Stimulated activated CD8-positive, alpha-beta memory T cell treated with anti-CD3 and anti-CD28 coated beads, Interleukin-12 subunit alpha, Interleukin-12 subunit beta, amount 100 ng/mL, for 24 hours (primary cell): ENCODE measurements around the gene MAP3K10.

Experiments used
- DNase-seq: peaks from one replicate; pipeline ENCODE4 v3.0.0-alpha.2; 2020; ENCODE audit errors: extremely low read depth

MAP3K10 gene

GRCh38 chr19:40174092-40174491, 17.1 kb upstream of the MAP3K10 start:
- no peak for DNase-seq

DNA sequence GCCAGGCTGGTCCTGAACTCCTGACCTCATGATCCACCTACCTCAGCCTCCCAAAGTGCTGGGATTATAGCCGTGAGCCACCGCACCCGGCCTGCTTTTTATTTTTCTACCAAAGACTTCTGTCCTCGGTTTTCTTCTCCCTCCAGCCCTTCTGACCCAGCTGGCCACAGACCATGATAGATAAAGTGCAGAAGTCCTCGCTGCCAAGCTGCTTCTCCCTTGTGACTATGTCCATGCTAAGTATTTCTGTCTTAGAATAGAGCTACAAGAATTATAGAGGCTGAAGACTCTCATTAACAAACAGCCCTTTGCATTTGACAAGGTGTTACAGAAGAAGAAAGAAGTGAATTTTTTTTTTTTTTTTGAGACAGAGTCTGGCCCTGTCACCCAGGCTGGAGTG, 15.4 kb upstream of the MAP3K10 start:
- DNase-seq = no peak

- no peak for DNase-seq
Measured at GRCh38 chr19:40177286-40178070, 13.7 kb upstream of the MAP3K10 start.

- DNase-seq = no peak
Measured at GRCh38 chr19:40178756-40179155, 12.5 kb upstream of the MAP3K10 start.

GRCh38 chr19:40184273-40184672, 7.0 kb upstream of the MAP3K10 start:
- no peak for DNase-seq

- DNase-seq = no peak
Measured at GRCh38 chr19:40191836-40192646, 815 bp downstream of the MAP3K10 start.

DNA sequence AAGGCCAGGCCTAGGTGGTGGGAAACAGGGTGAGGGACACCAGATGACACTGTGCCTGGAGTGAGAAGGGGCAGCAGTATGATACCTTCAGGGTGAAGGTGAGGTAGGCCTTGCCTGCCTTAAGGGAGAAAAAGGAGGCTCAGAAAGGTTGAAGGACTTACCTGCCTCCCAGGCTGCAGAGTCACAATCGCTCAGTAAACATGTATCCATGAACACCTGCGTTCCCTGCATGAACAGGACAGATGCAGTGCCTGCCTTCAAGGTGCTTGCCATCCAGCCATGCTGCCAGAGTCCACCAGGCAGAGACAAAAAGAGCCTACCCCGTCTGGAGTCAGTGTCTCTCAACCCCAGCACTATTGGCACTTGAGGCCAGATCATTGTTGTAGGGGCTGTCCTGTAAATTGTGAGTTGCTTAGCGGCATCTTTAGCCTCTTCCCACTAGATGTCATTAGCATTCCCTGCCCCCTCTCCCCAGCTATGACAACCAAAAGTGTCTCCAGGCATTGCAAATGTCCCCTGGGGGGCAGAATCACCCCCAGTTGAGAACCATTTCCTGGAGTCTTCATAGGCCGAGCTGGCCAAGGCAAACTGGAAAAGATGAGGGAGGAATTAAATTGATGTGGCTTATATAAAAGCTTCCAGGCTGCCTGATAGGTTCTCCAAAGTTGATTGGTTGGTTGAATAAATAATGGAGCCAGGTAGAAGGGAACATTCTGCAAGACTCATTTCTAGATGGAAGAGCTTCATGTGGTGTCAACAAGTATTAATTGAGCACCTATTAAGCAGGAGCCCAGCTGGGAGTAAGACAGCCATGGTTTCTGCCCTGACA, 1.7 kb downstream of the MAP3K10 start:
- DNase-seq = no peak

GRCh38 chr19:40193587-40193849, 2.3 kb downstream of the MAP3K10 start:
- no peak for DNase-seq

GRCh38 chr19:40198272-40198990, 7.2 kb downstream of the MAP3K10 start:
- no peak for DNase-seq

- DNase-seq = no peak
Measured at GRCh38 chr19:40200341-40201099, 9.3 kb downstream of the MAP3K10 start.

- no peak for DNase-seq
Measured at GRCh38 chr19:40204381-40204780, 13.2 kb downstream of the MAP3K10 start.

DNA sequence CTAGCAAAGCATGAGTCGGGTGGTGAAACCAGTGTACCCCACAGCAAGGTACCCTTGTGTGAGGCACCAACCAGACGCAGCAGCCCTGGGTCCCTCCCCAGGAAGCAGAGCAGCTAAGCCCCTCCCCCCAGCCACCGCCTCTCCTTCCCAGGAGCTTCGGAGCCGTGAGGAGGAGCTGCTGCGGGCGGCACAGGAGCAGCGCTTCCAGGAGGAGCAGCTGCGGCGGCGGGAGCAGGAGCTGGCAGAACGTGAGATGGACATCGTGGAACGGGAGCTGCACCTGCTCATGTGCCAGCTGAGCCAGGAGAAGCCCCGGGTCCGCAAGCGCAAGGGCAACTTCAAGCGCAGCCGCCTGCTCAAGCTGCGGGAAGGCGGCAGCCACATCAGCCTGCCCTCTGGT, 14.5 kb downstream of the MAP3K10 start:
- DNase-seq = no peak

DNA sequence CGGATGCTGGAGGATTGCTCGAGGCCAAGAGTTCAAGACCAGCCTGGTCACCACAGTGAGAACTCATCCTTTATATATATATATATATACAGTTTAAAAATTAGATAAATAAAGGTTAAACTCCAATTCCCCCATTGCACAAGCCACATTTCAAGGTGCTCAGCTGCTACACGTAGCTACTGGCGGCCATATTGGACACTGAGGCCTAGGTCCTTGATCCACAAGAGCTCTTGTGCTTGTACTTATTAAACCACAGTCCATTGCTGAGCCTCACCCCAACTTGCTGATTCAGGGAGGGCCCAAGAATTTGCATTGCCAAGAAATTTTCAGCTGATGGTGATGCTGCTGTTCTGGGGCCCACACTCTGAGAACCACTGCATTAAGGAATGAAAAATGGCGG, 17.4 kb downstream of the MAP3K10 start:
- DNase-seq = no peak

DNA sequence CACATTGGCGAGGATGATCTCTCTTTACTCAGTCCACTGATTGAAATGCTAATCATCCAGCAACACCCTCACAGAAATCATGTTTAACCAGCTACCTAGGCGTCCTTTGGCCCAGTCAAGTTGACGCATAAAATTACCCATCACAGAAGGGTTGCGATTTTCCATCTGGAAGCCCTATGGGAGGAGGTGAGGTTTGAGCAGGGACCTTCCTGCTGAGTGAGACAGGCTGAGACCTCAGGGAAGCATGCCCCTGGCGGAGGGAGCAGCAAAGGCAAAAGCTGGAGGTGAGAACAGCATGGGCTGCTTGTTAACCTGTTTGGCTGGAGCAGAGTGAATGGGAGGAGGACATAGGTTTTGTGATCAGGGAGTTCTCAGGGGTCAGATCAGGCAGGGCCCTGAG, 19.7 kb downstream of the MAP3K10 start:
- DNase-seq = no peak

DNA sequence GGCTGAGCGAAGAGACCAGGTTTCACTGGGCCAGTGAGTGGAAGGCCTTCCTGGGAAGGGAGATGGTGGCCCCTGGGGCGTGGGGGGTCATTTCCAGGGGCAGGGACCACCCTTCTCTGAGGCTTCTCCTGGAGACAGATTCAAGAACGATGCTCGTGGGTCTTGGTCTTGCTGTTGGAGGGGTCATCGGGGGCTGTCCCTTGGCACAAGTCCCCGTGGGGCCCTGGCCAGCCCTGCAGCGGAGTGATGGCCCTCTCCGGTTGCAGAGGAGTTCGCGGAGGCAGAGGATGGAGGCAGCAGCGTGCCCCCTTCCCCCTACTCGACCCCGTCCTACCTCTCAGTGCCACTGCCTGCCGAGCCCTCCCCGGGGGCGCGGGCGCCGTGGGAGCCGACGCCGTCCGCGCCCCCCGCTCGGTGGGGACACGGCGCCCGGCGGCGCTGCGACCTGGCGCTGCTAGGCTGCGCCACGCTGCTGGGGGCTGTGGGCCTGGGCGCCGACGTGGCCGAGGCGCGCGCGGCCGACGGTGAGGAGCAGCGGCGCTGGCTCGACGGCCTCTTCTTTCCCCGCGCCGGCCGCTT, 22.1 kb downstream of the MAP3K10 start:
- no peak for DNase-seq

DNA sequence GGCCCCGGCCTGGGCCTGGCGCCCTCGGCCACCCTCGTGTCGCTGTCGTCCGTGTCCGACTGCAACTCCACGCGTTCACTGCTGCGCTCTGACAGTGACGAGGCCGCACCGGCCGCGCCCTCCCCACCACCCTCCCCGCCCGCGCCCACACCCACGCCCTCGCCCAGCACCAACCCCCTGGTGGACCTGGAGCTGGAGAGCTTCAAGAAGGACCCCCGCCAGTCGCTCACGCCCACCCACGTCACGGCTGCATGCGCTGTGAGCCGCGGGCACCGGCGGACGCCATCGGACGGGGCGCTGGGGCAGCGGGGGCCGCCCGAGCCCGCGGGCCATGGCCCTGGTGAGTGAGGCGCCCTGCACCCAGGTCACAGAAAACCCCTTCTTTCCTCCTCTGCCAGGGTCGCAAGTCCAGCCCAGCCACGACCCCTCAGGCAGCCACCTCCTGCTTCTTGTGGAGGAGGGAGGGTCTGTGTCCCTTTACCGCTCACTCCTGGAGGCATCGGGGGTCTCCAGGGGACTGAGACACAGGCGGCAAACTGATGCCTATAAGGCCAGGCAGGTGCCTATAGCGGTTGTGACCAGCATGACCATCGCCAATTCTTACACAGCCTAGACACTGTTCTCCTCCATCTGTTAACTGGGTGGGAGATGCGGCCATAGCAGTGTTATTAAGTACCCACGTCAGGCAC, 22.8 kb downstream of the MAP3K10 start:
- DNase-seq = no peak

DNA sequence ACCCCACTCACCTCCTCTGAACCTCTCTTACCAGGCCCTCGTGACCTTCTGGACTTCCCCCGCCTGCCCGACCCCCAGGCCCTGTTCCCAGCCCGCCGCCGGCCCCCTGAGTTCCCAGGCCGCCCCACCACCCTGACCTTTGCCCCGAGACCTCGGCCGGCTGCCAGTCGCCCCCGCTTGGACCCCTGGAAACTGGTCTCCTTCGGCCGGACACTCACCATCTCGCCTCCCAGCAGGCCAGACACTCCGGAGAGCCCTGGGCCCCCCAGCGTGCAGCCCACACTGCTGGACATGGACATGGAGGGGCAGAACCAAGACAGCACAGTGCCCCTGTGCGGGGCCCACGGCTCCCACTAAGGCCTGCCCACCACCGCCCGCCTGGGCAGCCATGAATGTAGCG, 23.7 kb downstream of the MAP3K10 start:
- no peak for DNase-seq

GRCh38 chr19:40216013-40216776, 25.0 kb downstream of the MAP3K10 start:
- no peak for DNase-seq

GRCh38 chr19:40216777-40217026, 25.5 kb downstream of the MAP3K10 start:
- DNase-seq = no peak
